K562 (cell line): ENCODE measurements around the gene RFC5. TPM values are rescaled to one million over a fixed set of nuclear protein-coding genes. Genes with fewer than 3 reads are reported as not detected.

Source experiments
- ATF6 ChIP-seq: sonication (generic); formaldehyde crosslinking; IDR thresholded peaks from 2 replicates; pipeline ENCODE4 v1.4.0; 2020; ENCODE audit warnings: mild to moderate bottlenecking, missing genetic modification reagents
- FOXK2 ChIP-seq, 2 experiments: fragments of 450-650 bp; IDR thresholded peaks in 1 of 2; conservative IDR thresholded peaks in 1 of 2; 2 replicates each; pipeline ENCODE4 v1.6.1; 2016; ENCODE audit warnings: low read depth in 2 of 2, mild to moderate bottlenecking in 1 of 2
- KAT2B ChIP-seq: IDR thresholded peaks from one replicate; pipeline ENCODE4 v1.6.1; 2012; ENCODE audit warnings: low read depth, mild to moderate bottlenecking, control low read depth, inconsistent platforms, low read length, moderate library complexity
- MLX ChIP-seq, 2 experiments: fragments of 450-650 bp in 1 of 2; sonication (generic) in 1 of 2; formaldehyde crosslinking; conservative IDR thresholded peaks; 2 replicates each; pipeline versions ENCODE4 v1.4.0 to v1.8.1; 2020 to 2022; ENCODE audit warnings: mild to moderate bottlenecking in 1 of 2, missing genetic modification reagents in 1 of 2
- NR2F6 ChIP-seq: fragments of 450-650 bp; formaldehyde crosslinking; IDR thresholded peaks from 2 replicates; pipeline ENCODE4 v1.4.0; 2020; ENCODE audit warnings: mild to moderate bottlenecking
- POLR2G ChIP-seq: fragments of 200-400 bp; formaldehyde crosslinking; IDR thresholded peaks from 2 replicates; pipeline ENCODE4 v1.6.1; 2017; ENCODE audit warnings: low read depth, mild to moderate bottlenecking, antibody characterized with exemption, low read length, moderate library complexity
- RAD21 ChIP-seq, 2 experiments: fragments of 250-450 bp in 1 of 2; fragments of 450-650 bp in 1 of 2; sonication (Bioruptor Pico) in 1 of 2; formaldehyde crosslinking in 1 of 2; IDR thresholded peaks in 1 of 2; conservative IDR thresholded peaks in 1 of 2; 2 replicates each; pipeline versions ENCODE4 v1.4.0 to v1.8.0; 2020 to 2022; ENCODE audit warnings: mild to moderate bottlenecking in 2 of 2, moderate library complexity in 1 of 2
- RBM25 ChIP-seq: fragments of 200-400 bp; formaldehyde crosslinking; IDR thresholded peaks from 2 replicates; pipeline ENCODE4 v1.6.1; 2018; ENCODE audit warnings: low read length, low read depth, moderate library complexity; ENCODE audit not compliant: severe bottlenecking
- RNF2 ChIP-seq: sonication (generic); IDR thresholded peaks from 2 replicates; pipeline ENCODE4 v1.6.1; 2016
- SIX5 ChIP-seq, 2 experiments: IDR thresholded peaks; 2 replicates each; pipeline ENCODE4 v1.6.1; 2011; ENCODE audit warnings: low read length in 2 of 2, borderline replicate concordance in 1 of 2, low read depth in 1 of 2, mild to moderate bottlenecking in 1 of 2, moderate library complexity in 1 of 2; ENCODE audit not compliant: insufficient read depth in 1 of 2
- SRSF1 ChIP-seq: fragments of 200-400 bp; formaldehyde crosslinking; IDR thresholded peaks from 2 replicates; pipeline ENCODE4 v1.6.1; 2017; ENCODE audit warnings: mild to moderate bottlenecking, low read depth, low read length, moderate library complexity
- U2AF2 ChIP-seq: fragments of 200-400 bp; formaldehyde crosslinking; optimal IDR thresholded peaks from 2 replicates; pipeline ENCODE3; 2017; ENCODE audit warnings: low read depth, mild to moderate bottlenecking, low read length
- ZNF134 ChIP-seq: fragments of 250-450 bp; sonication (Bioruptor Pico); conservative IDR thresholded peaks from 2 replicates; pipeline ENCODE4 v1.4.0; 2020
- ZNF280B ChIP-seq: fragments of 250-450 bp; sonication (Bioruptor Pico); IDR thresholded peaks from 2 replicates; pipeline ENCODE4 v1.5.1; 2021; ENCODE audit warnings: mild to moderate bottlenecking
- ZNF589 ChIP-seq: fragments of 200-800 bp; sonication (Bioruptor generic); IDR thresholded peaks from 2 replicates; pipeline ENCODE4 v1.6.1; 2016; ENCODE audit warnings: low read depth, missing genetic modification characterization, missing compliant biosample characterization
- polyA plus RNA-seq, 8 experiments: library from polyadenylated mRNA; depleted of rRNA in 4 of 8; stranded (reverse) in 5 of 8; unstranded in 3 of 8; fragments of >200 nt; fragmentation: Nextera tagmentation in 2 of 8; fragmentation: Illumina TruSeq in 1 of 8; extraction: Ambion mirVana in 2 of 8; extraction: Trizol in 1 of 8; gene quantifications; 2 replicates each; pipeline versions ENCODE4 v1.2.1 to v1.2.3, GENCODE V29; 2011 to 2014; ENCODE audit warnings: inconsistent platforms in 1 of 8, missing spikeins in 1 of 8
- total RNA-seq, 7 experiments: library from RNA; depleted of rRNA in 6 of 7; stranded (reverse); fragments of >200 nt in 6 of 7; fragmentation: Illumina TruSeq in 2 of 7; extraction: Trizol in 2 of 7; gene quantifications; 2 replicates each; pipeline versions ENCODE4 v1.2.1 to v1.2.3, GENCODE V29; 2011 to 2021; ENCODE audit warnings: low replicate concordance in 1 of 7
- TF ChIP-seq, protein P1 (sequence below): sonication (generic); formaldehyde crosslinking; IDR thresholded peaks from 2 replicates; pipeline ENCODE4 v1.8.0; 2023; ENCODE audit warnings: missing genetic modification reagents, mild to moderate bottlenecking, borderline replicate concordance

Gene RFC5
- total and polyA plus RNA-seq, 9 of the 15 experiments (the other 6 are each of a cell fraction or from before 2014, with no cell fraction given) = 61.8 to 189 (median 92.9) TPM

DNA sequence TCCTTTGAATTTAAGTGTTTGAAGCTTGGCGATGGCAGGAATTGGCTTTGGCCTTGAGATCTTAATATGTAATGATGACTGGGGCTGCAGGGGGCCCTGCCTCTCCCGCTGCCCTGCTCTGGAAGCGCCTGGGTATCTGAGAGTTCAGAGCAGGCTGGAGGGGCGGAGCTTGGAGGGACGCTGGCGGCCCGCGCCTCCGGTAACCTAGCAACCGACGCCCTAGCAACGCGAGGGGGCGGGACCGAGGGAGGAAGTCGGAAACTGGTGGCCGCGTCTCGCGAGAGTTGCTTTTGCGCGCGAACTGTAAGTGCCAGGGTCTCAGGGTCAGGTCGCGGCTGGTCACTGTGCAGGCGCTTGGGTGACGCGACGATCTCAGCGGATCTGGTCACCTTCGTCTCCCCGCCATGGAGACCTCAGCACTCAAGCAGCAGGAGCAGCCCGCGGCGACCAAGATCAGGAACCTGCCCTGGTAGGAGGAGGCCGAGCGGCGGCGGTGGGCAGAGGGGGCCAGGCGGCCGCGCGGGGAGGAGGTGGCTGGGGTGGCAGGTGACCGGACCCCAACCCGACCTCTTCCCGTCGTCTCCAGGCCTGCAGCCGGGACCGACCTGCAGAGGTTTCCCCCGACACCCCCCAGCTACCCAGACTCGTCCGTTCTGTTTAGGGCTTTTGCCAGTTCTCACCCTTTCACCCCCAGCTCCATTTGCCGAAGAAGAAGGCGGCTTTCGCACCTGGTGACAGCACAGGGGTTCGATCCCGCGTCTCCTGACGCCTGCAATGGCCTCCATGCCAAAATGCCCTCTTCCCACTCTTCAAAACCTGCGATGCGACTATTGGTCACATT is at the start of gene RFC5 (continued):
- TF ChIP-seq SRSF1 (no peak), RAD21 (CRISPR knock-in tag; conservative IDR thresholded peaks at IDR 0.05 in 1 of 2, IDR thresholded peaks at IDR 0.05 in 1 of 2) (no peak), POLR2G (peak; percentile 100), MLX (CRISPR knock-in tag; conservative IDR thresholded peaks at IDR 0.05) (no peak), KAT2B (no peak), U2AF2 (no peak), RNF2 (no peak), ZNF134 (CRISPR knock-in tag) (no peak), ZNF589 (CRISPR knock-in tag) (no peak), ZNF280B (CRISPR knock-in tag) (no peak), SIX5 (IDR thresholded peaks at IDR 0.05; ENCODE audit: borderline replicate concordance in 1 of 2, insufficient read depth in 1 of 2, low read depth in 1 of 2, low read length in 2 of 2) (no peak), NR2F6 (CRISPR knock-in tag) (no peak), RBM25 (peak; percentile 92), ATF6 (CRISPR knock-in tag) (peak; percentile 76; the same call in 1 of the 2 replicates), FOXK2 (conservative IDR thresholded peaks at IDR 0.05 in 1 of 2, IDR thresholded peaks at IDR 0.05 in 1 of 2; ENCODE audit: low read depth in 2 of 2) (no peak; a peak in 1 of 4 replicates)
- TF ChIP-seq, protein P1, sequence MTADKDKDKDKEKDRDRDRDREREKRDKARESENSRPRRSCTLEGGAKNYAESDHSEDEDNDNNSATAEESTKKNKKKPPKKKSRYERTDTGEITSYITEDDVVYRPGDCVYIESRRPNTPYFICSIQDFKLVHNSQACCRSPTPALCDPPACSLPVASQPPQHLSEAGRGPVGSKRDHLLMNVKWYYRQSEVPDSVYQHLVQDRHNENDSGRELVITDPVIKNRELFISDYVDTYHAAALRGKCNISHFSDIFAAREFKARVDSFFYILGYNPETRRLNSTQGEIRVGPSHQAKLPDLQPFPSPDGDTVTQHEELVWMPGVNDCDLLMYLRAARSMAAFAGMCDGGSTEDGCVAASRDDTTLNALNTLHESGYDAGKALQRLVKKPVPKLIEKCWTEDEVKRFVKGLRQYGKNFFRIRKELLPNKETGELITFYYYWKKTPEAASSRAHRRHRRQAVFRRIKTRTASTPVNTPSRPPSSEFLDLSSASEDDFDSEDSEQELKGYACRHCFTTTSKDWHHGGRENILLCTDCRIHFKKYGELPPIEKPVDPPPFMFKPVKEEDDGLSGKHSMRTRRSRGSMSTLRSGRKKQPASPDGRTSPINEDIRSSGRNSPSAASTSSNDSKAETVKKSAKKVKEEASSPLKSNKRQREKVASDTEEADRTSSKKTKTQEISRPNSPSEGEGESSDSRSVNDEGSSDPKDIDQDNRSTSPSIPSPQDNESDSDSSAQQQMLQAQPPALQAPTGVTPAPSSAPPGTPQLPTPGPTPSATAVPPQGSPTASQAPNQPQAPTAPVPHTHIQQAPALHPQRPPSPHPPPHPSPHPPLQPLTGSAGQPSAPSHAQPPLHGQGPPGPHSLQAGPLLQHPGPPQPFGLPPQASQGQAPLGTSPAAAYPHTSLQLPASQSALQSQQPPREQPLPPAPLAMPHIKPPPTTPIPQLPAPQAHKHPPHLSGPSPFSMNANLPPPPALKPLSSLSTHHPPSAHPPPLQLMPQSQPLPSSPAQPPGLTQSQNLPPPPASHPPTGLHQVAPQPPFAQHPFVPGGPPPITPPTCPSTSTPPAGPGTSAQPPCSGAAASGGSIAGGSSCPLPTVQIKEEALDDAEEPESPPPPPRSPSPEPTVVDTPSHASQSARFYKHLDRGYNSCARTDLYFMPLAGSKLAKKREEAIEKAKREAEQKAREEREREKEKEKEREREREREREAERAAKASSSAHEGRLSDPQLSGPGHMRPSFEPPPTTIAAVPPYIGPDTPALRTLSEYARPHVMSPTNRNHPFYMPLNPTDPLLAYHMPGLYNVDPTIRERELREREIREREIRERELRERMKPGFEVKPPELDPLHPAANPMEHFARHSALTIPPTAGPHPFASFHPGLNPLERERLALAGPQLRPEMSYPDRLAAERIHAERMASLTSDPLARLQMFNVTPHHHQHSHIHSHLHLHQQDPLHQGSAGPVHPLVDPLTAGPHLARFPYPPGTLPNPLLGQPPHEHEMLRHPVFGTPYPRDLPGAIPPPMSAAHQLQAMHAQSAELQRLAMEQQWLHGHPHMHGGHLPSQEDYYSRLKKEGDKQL (CRISPR knock-in tag) = no peak
